SKM-1 (cell line): ENCODE measurements around the gene CMA1.
"Not testable (repeated sequence)": the region's sequence is repeated elsewhere in the genome, so short reads cannot be mapped to it uniquely, and the experiment has no call there.

Experiments
- DNase-seq: peaks from one replicate; lab custom pipeline; 2025; ENCODE audit not compliant: unreplicated experiment; lab: John Stamatoyannopoulos, UW

Gene CMA1, protein sequence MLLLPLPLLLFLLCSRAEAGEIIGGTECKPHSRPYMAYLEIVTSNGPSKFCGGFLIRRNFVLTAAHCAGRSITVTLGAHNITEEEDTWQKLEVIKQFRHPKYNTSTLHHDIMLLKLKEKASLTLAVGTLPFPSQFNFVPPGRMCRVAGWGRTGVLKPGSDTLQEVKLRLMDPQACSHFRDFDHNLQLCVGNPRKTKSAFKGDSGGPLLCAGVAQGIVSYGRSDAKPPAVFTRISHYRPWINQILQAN

DNA sequence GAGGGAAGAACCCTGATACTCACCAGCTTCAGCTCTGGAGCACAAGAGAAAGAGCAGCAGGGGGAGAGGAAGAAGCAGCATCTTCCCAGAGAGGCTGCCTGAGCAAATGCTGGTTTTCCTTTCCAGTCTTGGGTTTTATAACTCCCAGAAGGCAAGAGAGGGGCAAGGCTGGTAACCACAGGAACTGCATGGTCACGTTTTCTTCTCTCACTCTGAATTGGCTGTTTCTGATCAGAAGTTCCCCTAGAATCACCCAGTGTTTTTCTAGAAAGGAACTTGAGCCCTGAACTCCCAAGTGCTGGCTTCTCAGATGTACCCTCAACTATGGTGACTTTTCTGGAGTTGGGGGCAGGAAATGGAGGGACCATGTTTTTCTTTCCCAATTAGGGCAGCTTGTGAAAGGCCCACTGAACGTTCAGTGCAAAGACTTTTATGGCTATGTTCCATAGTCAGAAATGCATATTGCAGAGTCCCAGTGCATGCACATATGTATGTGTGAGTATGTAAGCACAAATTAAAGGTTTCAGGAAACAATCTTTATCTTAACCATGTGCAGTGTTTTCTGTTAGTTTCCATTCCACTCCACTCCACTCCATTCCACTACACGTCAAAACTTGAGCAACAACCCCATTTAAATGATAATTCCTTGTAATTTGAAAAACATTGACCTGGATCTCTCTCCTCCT lies at the start of gene CMA1:
TSS of gene CMA1 (minus strand) at position 111 of the 686 bp plus-strand sequence. CDS start at position 81, 30 bp downstream.
- no peak for DNase-seq

DNA sequence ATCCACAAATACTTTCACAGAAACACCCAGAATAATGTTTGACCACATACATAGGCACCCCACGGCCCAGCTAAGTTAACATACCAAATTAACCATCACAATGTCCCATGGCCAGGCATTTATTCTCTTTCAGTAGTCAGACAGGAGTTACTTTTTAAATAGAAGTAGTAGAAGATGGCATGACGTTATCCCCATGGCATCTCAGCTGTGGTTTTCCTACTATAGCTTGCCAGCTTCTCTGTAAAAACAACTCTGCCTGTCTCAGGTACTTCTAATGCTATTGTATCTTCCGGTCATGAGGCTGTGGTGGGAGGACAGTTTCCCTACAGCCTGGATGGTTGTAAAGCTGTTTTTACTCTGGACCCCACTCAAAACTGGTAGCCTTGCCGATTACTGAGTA lies 48.7 kb upstream of the CMA1 start:
- DNase-seq, result no peak

DNA sequence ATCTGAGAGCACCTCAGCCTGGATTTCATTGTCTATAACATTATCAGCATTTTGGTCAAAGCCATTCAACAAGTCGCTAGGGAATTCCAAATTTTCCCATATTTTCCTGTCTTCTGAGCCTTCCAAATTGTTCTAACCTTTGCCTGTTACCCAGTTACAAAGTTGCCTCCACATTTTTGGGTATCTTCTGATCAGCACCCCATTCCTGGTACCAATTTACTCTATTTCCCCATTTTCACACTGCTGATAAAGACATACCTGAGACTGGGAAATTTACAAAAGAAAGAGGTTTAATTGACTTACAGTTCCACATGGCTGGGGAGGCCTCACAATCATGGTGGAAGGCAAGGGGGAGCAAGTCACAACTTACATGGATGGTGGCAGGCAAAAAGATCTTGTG lies 41.0 kb upstream of the CMA1 start:
- not testable (repeated sequence) for DNase-seq

DNA sequence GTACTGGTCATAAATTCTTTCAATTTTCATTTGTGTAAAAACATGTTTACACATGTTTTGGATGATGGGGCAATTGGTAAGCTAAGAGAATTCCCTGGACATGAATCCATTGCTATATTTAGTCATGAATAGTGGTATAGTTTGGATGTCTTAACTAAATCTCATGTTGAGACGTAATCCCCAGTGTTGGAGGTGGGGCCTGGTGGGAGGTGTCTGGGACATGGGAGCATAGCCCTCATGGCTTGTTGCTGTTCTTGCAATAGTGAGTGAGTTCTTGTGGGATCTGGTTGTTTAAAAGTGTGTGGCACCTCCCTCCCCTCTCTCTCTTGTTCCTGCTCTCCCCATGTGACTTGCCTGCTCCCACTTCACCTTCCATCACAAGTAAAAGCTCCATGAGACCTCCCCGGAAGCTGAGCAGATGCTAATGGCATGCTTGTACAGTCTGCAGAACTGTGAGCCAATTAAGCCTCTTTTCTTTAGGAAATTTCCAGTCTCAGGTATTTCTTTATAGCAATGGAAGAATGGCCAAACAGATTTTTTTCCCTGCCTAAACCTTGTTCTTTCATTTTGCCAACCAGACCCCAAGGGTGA lies 34.4 kb upstream of the CMA1 start:
- no peak for DNase-seq

DNA sequence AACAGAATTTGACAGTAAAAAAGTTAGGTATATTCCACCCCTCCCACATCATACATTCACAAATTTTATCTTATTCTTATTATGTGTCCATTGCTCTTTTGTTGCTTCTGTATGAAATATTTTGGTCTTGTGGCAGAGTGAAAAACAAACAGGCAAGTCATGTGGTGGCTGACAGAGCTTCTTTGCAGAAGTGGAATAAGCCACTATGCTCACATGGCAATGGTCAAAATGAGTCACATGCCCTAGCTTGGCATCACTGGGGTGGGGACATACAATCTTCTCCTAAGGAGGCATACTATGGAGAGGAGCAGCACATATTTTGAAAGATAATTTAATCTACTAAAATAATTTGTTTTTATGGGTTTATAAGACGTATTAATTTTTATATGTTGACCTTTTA lies 27.7 kb upstream of the CMA1 start:
- no peak for DNase-seq

DNA sequence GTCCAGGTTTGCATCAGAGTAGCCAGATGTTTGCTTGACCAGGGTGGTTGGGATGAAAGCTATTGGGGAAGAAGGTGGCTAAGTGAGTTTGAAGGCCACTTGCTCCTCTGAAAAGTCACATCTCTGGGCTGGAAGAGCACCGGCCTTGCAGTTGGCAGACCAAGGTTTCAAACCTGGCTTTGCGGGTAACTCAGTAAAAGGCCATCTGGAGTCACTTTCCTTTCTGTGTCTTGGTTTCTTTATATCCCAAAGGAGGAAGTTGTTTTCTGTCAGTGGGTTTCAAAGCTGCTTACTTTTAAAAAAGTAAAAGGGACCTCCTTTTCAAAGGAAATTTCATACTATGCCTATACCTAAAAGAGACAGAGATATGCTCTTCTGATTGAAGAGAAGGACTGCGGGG lies 26.2 kb upstream of the CMA1 start:
- no peak for DNase-seq

DNA sequence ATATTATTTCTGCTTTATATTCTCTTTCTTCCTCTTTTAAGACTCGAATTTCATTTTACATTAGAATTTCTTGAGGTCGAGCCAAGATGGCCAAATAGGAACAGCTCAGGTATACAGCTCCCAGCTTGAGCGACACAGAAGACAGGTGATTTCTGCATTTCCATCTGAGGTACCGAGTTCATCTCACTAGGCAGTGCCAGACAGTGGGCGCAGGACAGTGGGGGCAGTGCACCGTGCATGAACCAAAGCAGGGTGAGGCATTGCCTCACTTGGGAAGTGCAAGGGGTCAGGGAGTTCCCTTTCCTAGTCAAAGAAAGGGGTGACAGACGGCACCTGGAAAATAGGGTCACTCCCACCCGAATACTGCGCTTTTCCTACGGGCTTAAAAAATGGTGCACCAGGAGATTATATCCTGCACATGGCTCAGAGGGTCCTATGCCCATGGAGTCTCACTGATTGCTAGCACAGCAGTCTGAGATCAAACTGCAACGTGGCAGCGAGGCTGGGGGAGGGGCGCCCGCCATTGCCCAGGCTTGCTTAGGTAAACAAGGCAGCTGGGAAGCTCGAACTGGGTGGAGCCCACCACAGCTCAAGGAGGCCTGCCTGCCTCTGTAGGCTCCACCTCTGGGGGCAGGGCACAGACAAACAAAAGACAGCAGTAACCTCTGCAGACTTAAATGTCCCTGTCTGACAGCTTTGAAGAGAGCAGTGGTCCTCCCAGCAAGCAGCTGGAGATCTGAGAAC lies 18.0 kb upstream of the CMA1 start:
- DNase-seq, result not testable (repeated sequence)

DNA sequence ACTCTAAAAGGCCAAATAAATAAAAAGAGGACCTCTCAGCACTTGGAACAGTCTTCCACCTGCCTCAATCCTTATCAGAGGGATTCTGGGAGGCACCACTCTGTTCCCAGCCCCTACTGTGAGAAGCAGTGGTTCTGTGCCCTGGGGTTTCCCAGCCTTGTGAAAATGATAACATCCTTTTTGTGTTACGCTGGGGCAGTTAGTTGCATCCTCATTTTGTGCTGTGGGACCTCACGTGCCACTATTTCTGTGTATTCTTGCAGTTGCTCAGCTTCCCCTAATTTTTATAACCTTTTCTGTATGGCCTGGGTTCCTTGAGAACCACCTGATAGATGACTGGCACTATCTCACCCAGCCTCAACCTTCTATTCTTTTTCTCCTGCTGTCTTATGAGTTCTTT lies 10.8 kb upstream of the CMA1 start:
- no peak for DNase-seq

DNA sequence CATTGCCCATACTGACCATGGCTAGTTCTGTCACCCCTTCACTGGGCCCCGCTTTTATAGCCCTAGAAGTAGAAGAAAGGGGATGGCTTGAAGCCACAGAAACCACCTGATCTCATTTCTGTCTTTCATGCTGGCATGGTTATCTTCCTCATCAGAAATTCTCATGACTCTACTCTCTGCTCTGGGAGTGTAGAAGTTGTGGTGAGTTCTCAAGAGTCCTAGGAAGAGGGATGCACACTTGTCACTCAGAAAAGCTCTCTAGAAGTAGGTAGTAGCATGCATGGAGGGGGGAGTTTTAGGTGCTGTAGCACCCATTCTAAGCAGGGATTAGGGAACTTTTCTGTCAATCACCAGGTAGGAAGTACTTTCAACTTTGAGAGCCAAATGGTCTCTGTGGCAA lies 6.1 kb upstream of the CMA1 start:
- DNase-seq, result no peak

DNA sequence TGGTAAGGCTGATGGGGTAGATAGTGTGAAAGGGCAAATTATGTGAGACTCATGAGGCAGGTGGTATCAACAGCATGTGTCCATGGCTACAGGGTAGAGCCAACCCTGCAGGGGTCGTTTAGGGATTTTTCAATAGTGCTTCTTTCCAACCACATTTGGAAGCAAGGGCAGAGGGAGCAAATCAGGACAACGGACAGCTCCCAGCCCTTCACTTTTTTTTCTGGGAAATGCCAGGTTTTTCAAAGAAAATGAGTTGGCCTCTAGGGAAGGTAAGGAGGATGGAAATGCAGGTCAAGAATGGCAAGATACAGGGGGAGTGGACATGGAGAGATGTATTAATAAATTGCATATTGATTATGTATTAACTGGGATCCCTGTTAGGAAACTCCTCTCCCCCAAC lies 4.9 kb upstream of the CMA1 start:
- DNase-seq, result no peak

DNA sequence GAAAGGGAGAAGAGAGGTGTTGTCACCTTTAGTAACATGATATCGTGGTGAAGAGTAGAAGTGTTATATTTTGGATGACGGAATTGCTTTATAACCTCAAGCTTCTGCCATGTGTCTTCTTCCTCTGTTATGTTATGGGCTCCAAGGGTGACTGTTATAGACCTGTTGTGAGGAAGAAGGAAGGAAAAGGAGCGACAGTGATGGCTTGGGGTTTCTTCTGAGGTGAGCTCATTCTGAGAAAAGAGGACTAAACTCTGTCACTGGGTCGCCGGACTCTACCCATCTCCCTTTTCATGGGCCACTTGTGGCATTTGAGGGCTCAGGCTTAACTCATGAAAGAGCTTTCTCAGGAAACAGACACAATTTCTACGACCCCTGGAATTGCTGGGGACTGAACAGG lies 1.6 kb downstream of the CMA1 start:
- no peak for DNase-seq

DNA sequence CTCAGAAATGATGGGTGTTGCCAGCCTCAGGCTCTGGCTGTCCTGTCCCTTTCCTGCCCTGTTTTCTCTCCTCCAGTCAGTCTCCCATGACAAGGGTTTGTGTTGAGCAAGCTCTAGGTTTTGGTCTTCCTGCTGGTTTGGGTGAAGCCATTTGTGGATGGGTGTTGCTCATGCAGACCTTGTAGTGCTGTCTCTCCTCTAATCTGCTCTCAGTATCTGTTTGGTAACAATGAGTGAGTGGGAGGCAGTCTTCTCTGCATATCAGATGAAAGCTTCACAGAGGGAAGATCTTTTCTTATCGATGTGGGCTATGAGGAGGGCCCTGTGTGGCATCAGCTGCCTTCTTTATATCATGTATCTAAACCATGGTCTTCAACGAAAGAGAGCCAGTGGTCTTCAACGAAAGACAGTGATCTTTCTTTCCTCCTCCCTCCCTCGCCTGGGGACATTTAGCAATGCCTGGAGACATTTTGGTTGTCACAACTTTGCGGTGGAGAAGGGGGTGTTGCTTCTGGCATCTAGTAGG lies 3.6 kb downstream of the CMA1 start:
- DNase-seq, result no peak

DNA sequence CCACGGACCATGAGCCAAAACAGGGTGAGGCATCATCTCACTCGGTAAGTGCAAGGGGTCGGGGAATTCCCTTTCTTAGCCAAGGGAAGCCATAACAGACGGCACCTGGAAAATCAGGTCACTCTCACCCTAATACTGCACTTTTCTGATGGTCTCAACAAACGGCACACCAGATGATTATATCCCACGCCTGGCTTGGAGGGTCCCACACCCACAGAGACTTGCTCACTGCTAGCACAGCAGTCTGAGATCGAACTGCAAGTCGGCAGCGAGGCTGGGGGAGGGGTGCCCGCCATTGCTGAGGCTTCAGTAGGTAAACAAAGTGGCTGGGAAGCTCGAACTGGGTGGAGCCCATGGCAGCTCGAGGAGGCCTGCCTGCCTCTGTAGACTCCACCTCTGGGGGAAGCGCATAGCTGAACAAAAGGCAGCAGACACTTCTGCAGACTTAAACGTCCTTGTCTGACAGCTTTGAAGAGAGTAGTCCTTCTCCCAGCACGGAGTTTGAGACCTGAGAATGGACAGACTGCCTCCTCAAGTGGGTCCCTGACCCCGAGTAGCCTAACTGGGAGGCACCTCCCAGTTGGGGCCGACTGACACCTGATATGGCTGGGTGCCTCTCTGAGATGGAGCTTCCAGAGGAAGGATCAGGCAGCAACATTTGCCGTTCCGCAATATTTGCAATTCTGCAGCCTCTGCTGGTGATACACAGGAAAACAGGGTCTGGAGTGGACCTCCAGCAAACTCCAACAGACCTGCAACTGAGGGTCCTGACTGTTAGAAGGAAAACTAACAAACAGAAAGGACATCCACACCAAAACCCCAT lies 16.3 kb downstream of the CMA1 start:
- not testable (repeated sequence) for DNase-seq

DNA sequence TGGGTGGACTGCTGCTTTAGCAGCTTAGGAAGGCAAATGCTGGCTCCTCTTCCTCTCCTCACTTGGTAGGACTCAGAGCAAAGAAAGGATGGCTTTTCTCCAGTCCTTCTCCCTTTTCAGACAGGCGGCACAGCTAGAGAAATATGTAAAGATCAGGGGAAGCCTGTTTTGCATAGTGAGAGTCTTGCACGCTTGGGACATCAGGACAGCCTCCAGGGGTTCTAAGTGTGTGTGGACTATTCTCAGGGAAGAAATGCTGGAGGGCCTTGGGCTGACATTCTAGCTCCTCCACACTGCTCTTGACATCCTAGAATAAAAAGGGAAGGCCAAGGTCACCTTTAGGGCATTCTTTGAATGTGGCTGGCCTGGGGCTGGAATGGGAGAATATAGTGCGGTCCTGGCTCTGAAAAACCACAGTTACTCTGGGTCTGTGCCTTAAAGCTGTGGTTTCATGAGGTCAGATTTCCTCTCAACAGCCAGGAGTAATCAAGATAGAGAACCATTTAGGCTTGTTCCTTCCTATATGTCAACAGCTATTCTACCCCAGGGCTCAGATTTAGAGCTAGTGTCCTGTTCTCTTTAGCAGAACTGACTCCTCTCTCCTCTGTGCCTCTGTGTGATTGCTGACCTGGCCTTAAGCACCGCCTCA lies 24.3 kb downstream of the CMA1 start:
- no peak for DNase-seq

DNA sequence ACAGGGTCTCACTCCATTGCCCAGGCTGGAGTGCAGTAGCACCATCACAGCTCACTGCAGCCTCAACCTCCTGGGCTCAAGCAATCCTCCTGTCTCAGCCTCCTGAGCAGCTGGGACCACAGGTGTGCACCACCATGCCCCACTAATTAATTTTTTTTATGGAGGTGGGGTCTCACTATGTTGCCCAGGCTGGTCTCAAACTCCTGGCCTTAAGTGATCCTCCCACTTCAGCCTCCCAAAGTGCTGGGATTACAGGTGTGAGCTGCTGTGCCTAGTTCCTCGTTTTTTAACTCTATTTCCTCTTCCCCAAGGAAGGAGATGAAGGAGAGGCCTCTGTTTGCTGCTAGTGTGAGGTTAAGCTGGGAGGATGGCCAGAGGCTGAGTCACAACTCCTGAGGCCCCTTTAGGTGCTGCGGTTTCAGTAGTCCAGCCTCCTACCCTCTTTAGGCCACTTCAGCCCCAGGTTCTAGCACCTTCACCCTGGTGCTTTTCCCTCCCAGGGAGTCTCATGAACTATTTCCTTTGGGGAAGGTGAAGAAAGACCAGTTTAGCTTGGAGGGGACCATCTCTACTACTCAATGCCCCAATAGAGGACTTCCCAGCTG lies 25.3 kb downstream of the CMA1 start:
- not testable (repeated sequence) for DNase-seq

DNA sequence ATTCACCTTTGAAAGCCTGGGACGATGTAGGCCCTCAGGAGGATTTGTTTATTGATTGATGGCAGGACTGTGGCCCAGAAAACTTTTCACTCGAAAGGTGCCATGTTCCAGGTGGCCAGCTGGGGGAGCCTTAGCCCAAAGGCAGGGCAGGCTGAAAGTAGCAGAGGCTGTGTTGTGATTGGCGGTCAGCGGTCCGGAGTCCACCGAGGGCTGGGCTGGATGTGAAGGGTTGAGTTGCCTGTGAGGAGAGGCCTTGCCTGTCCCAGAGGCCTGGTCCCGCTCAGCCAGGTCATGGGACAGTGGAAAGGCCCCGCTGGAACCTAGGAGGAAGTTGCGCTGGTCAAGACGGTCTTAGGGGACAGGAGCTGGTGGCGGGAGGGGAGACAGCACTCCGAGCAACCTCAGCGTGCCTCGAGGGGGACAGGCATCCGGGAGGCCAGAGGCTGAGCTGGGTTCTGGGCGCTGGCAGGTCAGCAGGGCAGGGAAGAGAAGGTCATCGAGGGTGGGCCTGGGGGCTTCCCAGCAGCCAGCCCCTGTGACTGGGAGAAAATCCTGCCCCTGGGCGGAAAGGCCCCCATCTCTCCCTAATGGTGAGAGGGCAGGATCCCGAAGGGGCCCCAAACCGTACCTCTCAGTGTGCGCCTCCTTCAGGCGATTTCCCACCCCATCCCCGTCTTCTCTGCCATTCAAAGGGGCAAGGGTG lies 26.3 kb downstream of the CMA1 start:
- no peak for DNase-seq

DNA sequence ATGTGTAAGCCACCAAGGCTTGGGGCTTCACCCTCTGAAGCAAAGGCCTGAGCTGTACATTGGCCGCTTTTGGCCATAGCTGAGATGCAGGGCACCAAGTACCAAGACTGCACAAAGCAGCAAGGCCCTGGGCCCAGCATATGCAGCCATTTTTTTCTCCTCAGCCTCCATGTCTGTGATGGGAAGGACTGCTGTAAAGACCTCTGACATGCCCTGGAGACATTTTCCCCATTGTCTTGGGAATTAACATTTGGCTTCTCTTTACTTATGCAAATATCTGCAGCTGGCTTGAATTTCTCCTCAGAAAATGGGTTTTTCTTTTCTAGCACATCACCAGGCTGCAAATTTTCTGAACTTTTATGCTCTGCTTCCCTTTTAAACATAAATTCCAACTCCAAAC lies 28.1 kb downstream of the CMA1 start:
- not testable (repeated sequence) for DNase-seq

DNA sequence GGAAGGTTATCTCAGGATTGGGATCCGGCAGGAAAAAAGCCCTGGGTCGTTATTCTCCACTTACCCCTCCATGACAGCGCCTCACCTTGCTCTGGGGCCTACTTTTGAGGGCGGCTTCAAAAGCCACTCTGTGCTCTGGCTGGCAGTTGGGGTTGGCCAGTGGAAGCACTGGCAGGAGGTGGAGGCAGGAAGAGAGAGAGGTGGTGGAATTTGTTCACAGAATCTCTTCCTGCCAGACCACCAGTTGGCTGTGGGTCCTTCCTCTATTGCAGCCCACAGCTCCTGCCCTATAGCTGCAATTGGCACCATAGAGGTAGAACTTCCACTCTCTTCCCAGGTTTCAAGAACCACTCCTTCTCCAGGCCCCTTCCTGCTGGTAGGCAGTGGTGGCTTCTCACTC lies 32.8 kb downstream of the CMA1 start:
- DNase-seq, result no peak

DNA sequence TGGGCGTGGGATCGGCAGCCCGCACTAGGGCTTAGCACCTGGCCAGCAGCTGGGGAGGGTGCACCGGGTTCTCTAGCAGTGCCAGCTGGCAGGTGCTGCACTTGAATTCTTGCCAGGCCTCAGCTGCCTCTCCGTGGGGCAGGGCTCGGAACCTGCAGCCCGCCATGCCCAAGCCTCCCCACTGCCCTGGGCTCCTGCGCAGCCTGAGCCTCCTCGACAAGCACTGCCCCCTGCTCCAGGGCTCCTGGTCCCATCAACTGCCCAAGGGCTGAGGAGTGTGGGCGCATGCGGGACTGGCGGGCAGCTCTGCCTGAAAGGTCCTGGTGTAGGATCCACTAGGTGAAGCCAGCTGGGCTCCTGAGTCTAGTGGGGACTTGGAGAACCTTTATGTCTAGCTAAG lies 34.9 kb downstream of the CMA1 start:
- DNase-seq, result no peak
